ENCODE measurements around the gene STX5. TPM values are rescaled to one million over a fixed set of nuclear protein-coding genes. Genes with fewer than 3 reads are reported as not detected.
"Not testable (repeated sequence)": the region's sequence is repeated elsewhere in the genome, so short reads cannot be mapped to it uniquely, and the experiment has no call there.

STX5 gene
- total RNA-seq, 4 donors from 2014 or later: 16.2 to 26.0 (median 24.9) TPM

DNA sequence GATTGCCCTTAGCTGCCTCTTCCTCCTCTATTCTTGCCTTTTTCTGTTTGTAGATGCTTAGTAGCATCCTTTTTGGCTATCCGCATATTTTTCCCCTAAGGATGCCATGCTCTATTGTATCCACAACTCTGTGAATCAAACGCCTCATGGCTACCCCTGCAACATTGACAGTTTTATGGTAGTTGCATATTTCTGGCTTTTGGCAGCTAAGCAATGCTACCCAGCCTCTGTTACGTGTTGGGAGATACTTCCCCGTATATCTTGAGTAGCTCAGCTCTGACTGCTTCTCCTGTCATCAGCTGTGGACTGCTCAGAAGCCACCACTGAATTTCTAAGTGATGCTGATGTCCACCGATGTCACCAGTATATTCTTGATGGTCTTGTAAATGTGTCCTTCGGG is 33.8 kb upstream of the STX5 start:
- no peak overlapping the region for H3K4me3 ChIP-seq
- intact Hi-C loops (cut with DNase I; ENCODE audit: low total_unique reads) (no loop called here), in situ Hi-C loops (cut with MboI; ENCODE audit: low sequenced_read_pairs in 4 of 4) (loop anchor here (10.0 to 25.0 kb wide), 2 partner anchors 81 to 478 kb away; partner anchors contain the start of gene TMEM179B (in 2 of the 4))
- no peaks in the 10 kb centered on the region for H3K9me3 ChIP-seq
- H3K27me3 ChIP-seq: no peaks in the 10 kb centered on the region
- ATAC-seq (no peak), DNase-seq (no peak)
- H3K4me1 ChIP-seq: no peaks in the 10 kb centered on the region
- TF ChIP-seq, protein P1, sequence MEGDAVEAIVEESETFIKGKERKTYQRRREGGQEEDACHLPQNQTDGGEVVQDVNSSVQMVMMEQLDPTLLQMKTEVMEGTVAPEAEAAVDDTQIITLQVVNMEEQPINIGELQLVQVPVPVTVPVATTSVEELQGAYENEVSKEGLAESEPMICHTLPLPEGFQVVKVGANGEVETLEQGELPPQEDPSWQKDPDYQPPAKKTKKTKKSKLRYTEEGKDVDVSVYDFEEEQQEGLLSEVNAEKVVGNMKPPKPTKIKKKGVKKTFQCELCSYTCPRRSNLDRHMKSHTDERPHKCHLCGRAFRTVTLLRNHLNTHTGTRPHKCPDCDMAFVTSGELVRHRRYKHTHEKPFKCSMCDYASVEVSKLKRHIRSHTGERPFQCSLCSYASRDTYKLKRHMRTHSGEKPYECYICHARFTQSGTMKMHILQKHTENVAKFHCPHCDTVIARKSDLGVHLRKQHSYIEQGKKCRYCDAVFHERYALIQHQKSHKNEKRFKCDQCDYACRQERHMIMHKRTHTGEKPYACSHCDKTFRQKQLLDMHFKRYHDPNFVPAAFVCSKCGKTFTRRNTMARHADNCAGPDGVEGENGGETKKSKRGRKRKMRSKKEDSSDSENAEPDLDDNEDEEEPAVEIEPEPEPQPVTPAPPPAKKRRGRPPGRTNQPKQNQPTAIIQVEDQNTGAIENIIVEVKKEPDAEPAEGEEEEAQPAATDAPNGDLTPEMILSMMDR (IDR thresholded peaks at IDR 0.05 in 4 of 5, conservative IDR thresholded peaks at IDR 0.05 in 1 of 5): no peak
- no peak for TF ChIP-seq POLR2A (IDR thresholded peaks at IDR 0.05)
- H3K36me3 ChIP-seq: no peaks in the 10 kb centered on the region
- H3K27ac ChIP-seq: no peak overlapping the region

DNA sequence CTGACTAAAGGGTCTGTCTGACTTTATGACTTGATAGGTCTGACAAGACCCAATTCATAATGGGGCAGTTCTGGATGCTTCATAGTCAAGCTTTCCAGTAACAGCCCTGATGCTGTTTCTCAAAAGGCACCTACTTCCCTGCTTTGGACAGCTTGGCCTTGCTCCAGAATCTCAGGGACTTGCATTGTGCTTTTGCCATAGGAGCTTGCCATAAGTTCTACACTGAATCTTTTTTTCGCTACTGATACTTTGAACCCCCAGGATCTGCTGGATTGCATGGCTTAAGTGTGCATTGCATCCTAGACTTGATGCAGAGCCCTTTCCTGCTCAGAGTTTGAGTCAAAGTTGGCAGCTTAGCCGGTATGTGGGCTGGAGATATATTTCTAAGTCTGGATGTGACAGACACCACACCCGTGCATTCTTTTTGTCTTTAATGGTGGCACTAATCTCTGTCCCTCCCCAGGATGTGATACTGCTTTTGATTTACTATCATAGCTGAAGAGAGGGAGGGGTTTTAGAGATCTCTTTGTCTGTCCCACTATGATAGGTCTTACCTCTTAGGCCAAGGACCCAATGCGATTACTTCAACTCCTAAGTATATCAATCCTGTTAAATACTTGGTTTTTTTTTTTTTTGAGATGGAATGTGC is 32.0 kb upstream of the STX5 start:
- Histone ChIP-seq H3K9me3 (no peaks in the 10 kb centered on the region), H3K27me3 (no peaks in the 10 kb centered on the region), H3K36me3 (no peaks in the 10 kb centered on the region), H3K4me1 (no peaks in the 10 kb centered on the region), H3K4me3 (no peak overlapping the region), H3K27ac (no peak overlapping the region)
- intact Hi-C loops (cut with DNase I; ENCODE audit: low total_unique reads) (loop anchor here (2.0 kb wide), 1 partner anchor 469 kb away; no protein-coding TSS in a partner anchor), in situ Hi-C loops (cut with MboI; ENCODE audit: low sequenced_read_pairs in 4 of 4) (loop anchor here (5.0 to 25.0 kb wide), 3 partner anchors 77 to 477 kb away; partner anchors contain the start of gene TMEM179B (in 4 of the 4))
- no peak for TF ChIP-seq POLR2A (IDR thresholded peaks at IDR 0.05)
- TF ChIP-seq, protein P1 (IDR thresholded peaks at IDR 0.05 in 4 of 5, conservative IDR thresholded peaks at IDR 0.05 in 1 of 5): no peak
- DNase-seq (no peak), ATAC-seq (no peak)

DNA sequence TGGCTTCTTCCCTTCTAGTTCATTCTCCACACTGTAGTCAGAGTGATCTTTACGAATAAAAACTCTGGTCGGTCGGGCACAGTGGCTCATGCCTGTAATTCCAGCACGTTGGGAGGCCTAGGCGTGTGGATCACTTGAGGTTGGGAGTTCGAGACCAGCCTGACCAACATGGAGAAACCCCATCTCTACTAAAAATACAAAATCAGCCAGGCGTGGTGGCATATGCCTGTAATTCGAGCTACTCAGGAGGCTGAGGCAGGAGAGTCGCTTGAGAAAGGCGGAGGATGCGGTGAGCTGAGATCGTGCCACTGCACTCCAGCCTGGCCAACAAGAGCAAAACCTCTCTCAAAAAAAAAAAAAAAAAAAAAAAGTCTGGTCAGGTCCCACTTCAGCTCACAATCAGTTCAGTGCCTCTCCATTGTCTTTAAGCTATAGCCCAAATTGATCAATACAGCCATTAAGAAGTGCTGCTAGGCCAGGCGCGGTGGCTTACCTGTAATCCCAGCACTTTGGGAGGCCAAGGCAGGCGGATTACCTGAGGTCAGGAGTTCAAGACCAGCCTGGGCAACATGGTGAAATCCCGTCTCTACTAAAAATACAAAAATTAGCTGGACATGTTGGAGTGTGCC is 29.8 kb upstream of the STX5 start:
- ATAC-seq, H3K36me3 ChIP-seq, DNase-seq, H3K27ac ChIP-seq, H3K9me3 ChIP-seq, H3K4me1 ChIP-seq, H3K27me3 ChIP-seq, H3K4me3 ChIP-seq: not testable (repeated sequence)
- intact Hi-C loops (cut with DNase I; ENCODE audit: low total_unique reads) (loop anchor here (1.0 to 2.0 kb wide), 2 partner anchors 75 to 467 kb away; no protein-coding TSS in a partner anchor), in situ Hi-C loops (cut with MboI; ENCODE audit: low sequenced_read_pairs in 4 of 4) (loop anchor here (5.0 to 25.0 kb wide), 3 partner anchors 74 to 474 kb away; partner anchors contain the start of gene TMEM179B (in 4 of the 4))

DNA sequence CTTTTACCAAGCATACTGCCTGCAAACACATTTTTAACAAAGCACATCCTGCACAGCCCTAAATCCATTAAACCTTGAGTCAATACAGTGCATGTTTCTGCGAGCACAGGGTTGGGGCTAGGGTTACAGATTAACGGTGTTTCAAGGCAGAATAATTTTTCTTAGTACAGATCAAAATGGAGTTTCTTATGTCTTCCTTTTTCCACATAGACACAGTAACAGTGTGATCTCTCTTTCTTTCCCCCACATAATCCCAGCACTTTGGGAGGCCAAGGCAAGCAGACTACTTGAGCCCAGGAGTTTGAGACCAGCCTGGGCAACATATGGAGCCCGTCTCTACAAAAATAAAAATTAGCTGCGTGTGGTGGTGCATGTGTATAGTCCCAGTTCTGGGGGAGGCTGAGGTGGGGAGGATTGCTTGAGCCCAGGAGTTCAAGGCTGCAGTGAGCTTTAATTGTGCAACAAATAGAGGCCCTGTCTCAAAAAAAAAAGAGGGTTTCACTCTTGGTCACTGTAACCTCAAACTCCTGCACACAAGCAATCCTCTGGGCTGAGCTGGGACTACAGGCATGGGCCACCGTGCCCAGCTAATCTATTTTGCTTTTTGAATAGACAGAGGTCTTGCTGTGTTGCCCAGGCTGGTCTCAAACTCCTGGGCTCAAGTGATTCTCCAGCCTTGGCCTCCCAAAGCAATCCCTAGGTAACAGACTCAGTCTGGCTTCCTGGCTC is 29.1 kb upstream of the STX5 start:
- intact Hi-C loops (cut with DNase I; ENCODE audit: low total_unique reads): no loop called here

DNA sequence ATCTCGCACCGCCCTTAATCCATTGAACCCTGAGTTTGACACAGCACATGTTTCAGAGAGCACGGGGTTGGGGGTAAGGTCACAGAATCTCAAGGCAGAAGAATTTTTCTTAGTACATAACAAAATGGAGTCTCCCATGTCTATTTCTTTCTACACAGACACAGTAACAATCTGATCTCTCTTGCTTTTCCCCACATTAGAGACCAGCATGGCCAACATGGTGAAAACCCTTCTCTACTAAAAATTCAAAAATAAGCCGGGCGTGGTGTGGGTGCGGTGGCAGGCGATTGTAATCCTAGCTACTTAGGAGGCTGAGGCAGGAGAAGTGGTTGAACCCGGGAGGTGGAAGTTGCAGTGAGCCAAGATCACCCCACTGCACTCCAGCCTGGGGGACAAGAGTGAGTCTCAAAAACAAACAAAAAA is 27.4 kb upstream of the STX5 start:
- in situ Hi-C loops (cut with MboI; ENCODE audit: low sequenced_read_pairs in 4 of 4) (loop anchor here (25.0 kb wide), 1 partner anchor 472 kb away; no protein-coding TSS in a partner anchor), intact Hi-C loops (cut with DNase I; ENCODE audit: low total_unique reads) (loop anchor here (5.0 kb wide), 2 partner anchors 87 to 132 kb away; partner anchors contain the start of genes HNRNPUL2, TAF6L and TTC9C)
- H3K9me3 ChIP-seq, H3K4me3 ChIP-seq, H3K27me3 ChIP-seq, H3K27ac ChIP-seq, DNase-seq, ATAC-seq, H3K36me3 ChIP-seq: not testable (repeated sequence)
- H3K4me1 ChIP-seq: peaks cover 9 to 12% of the 10 kb centered on the region in 2 donors

More for the DNA sequence above, 29.1 kb upstream of the STX5 start:
- Histone ChIP-seq H3K4me3 (no peak overlapping the region), H3K9me3 (no peaks in the 10 kb centered on the region), H3K4me1 (peaks cover 0 to 7% of the 10 kb centered on the region in 2 donors), H3K36me3 (no peaks in the 10 kb centered on the region), H3K27me3 (no peaks in the 10 kb centered on the region), H3K27ac (no peak overlapping the region)
- in situ Hi-C loops (cut with MboI; ENCODE audit: low sequenced_read_pairs in 4 of 4): loop anchor here (5.0 to 25.0 kb wide), 3 partner anchors 74 to 474 kb away; partner anchors contain the start of gene TMEM179B (in 4 of the 4)
- no peak for DNase-seq
- ATAC-seq: no peak
- TF ChIP-seq, protein P1 (IDR thresholded peaks at IDR 0.05 in 4 of 5, conservative IDR thresholded peaks at IDR 0.05 in 1 of 5): no peak
- TF ChIP-seq POLR2A (IDR thresholded peaks at IDR 0.05): no peak
